NCI-H2171 treated with DMSO at 0.1 percent for 48 hours (cell line): Measurements from ENCODE around the gene RAB7A.
A peak's percentile ranks its signal among the peaks of the same experiment; 100 is the strongest.

Experiments
- DNase-seq: peaks from one replicate; lab custom pipeline; 2025; lab: John Stamatoyannopoulos, UW

RAB7A gene

GRCh38 chr3:128726023-128727016 is at the start of gene RAB7A:
TSS of gene RAB7A (plus strand) at chr3:128726183. CDS start at chr3:128795368, 69,185 bp downstream.
- peak; percentile 98 for DNase-seq

- no peak for DNase-seq
Observed at GRCh38 chr3:128679338-128679737, 46.6 kb upstream of the RAB7A start.

- no peak for DNase-seq
Observed at GRCh38 chr3:128680603-128681368, 45.2 kb upstream of the RAB7A start.

- no peak for DNase-seq
Observed at GRCh38 chr3:128681369-128681829, 44.6 kb upstream of the RAB7A start.

- no peak for DNase-seq
Observed at GRCh38 chr3:128683957-128684356, 42.0 kb upstream of the RAB7A start.

GRCh38 chr3:128684986-128685726 is 40.8 kb upstream of the RAB7A start:
- DNase-seq: no peak

- DNase-seq: no peak
Observed at GRCh38 chr3:128686465-128686864, 39.5 kb upstream of the RAB7A start.

- no peak for DNase-seq
Observed at GRCh38 chr3:128689060-128689459, 36.9 kb upstream of the RAB7A start.

GRCh38 chr3:128693696-128694095 is 32.3 kb upstream of the RAB7A start:
- DNase-seq: no peak

- no peak for DNase-seq
Observed at GRCh38 chr3:128697341-128697740, 28.6 kb upstream of the RAB7A start.

GRCh38 chr3:128698211-128699047 is 27.6 kb upstream of the RAB7A start:
- peak; percentile 8 for DNase-seq

GRCh38 chr3:128701342-128702212 is 24.4 kb upstream of the RAB7A start:
- DNase-seq: no peak

GRCh38 chr3:128702391-128702790 is 23.6 kb upstream of the RAB7A start:
- no peak for DNase-seq

GRCh38 chr3:128703561-128703960 is 22.4 kb upstream of the RAB7A start:
- DNase-seq: no peak

GRCh38 chr3:128706086-128706615 is 19.8 kb upstream of the RAB7A start:
- no peak for DNase-seq

GRCh38 chr3:128707928-128708494 is 18.0 kb upstream of the RAB7A start:
- DNase-seq: peak; percentile 9

GRCh38 chr3:128709038-128709437 is 16.9 kb upstream of the RAB7A start:
- no peak for DNase-seq

GRCh38 chr3:128709506-128710210 is 16.3 kb upstream of the RAB7A start:
- peak; percentile 12 for DNase-seq
